K562 (cell line): ENCODE results near the gene PTOV1. TPM values are rescaled to one million over a fixed set of nuclear protein-coding genes. Genes with fewer than 3 reads are reported as not detected.

Experiments used
- ATF1 ChIP-seq, 2 experiments: fragments of 450-650 bp in 1 of 2; IDR thresholded peaks; 2 replicates each; pipeline ENCODE4 v1.6.1; 2016; ENCODE audit warnings: missing compliant biosample characterization in 1 of 2, missing genetic modification characterization in 1 of 2
- DACH1 ChIP-seq: fragments of 450-650 bp; IDR thresholded peaks from 2 replicates; pipeline ENCODE4 v1.6.1; 2018; ENCODE audit not compliant: partially characterized antibody
- EGR1 ChIP-seq: fragments of 450-650 bp; conservative IDR thresholded peaks from 2 replicates; pipeline ENCODE4 v1.6.1; 2017; ENCODE audit warnings: mild to moderate bottlenecking
- PKNOX1 ChIP-seq: fragments of 450-650 bp; IDR thresholded peaks from 2 replicates; pipeline ENCODE4 v1.6.1; 2016
- PRDM10 ChIP-seq: fragments of 450-650 bp; IDR thresholded peaks from 2 replicates; pipeline ENCODE4 v1.6.1; 2018; ENCODE audit not compliant: partially characterized antibody
- RBFOX2 ChIP-seq: fragments of 200-400 bp; formaldehyde crosslinking; IDR thresholded peaks from 2 replicates; pipeline ENCODE4 v1.6.1; 2017; ENCODE audit warnings: low read depth, mild to moderate bottlenecking, low read length, moderate library complexity
- SMARCE1 ChIP-seq: fragments of 450-650 bp; IDR thresholded peaks from 2 replicates; pipeline ENCODE4 v1.7.1; 2016; ENCODE audit warnings: mild to moderate bottlenecking
- VEZF1 ChIP-seq: fragments of 200-800 bp; sonication (Bioruptor generic); IDR thresholded peaks from 2 replicates; pipeline ENCODE4 v1.6.1; 2017; ENCODE audit warnings: missing genetic modification characterization, missing compliant biosample characterization
- ZNF232 ChIP-seq: sonication (generic); formaldehyde crosslinking; IDR thresholded peaks from 2 replicates; pipeline ENCODE4 v1.8.0; 2022; ENCODE audit warnings: mild to moderate bottlenecking, missing genetic modification reagents
- polyA plus RNA-seq, 8 experiments: library from polyadenylated mRNA; depleted of rRNA in 4 of 8; stranded (reverse) in 5 of 8; unstranded in 3 of 8; fragments of >200 nt; fragmentation: Nextera tagmentation in 2 of 8; fragmentation: Illumina TruSeq in 1 of 8; extraction: Ambion mirVana in 2 of 8; extraction: Trizol in 1 of 8; gene quantifications; 2 replicates each; pipeline versions ENCODE4 v1.2.1 to v1.2.3, GENCODE V29; 2011 to 2014; ENCODE audit warnings: inconsistent platforms in 1 of 8, missing spikeins in 1 of 8
- total RNA-seq, 7 experiments: library from RNA; depleted of rRNA in 6 of 7; stranded (reverse); fragments of >200 nt in 6 of 7; fragmentation: Illumina TruSeq in 2 of 7; extraction: Trizol in 2 of 7; gene quantifications; 2 replicates each; pipeline versions ENCODE4 v1.2.1 to v1.2.3, GENCODE V29; 2011 to 2021; ENCODE audit warnings: low replicate concordance in 1 of 7
- TF ChIP-seq, protein P1 (sequence below): sonication (generic); formaldehyde crosslinking; IDR thresholded peaks from 2 replicates; pipeline ENCODE4 v1.8.0; 2022; ENCODE audit warnings: mild to moderate bottlenecking, missing genetic modification reagents
- TF ChIP-seq, protein P2 (sequence below), 2 experiments: fragments of 450-650 bp; IDR thresholded peaks; 2 replicates each; pipeline ENCODE4 v1.6.1; 2016
- TF ChIP-seq, protein P3 (sequence below): sonication (generic); formaldehyde crosslinking; IDR thresholded peaks from 2 replicates; pipeline ENCODE4 v1.8.0; 2022; ENCODE audit warnings: missing genetic modification reagents, mild to moderate bottlenecking, moderate library complexity, borderline replicate concordance

The PTOV1 gene
- total and polyA plus RNA-seq, 9 of the 15 experiments (the other 6 are each of a cell fraction or from before 2014, with no cell fraction given): 4.9 to 169 (median 43.5) TPM

GRCh38 chr19:49808711-49809159 is 42.2 kb upstream of the PTOV1 start (continued):
- TF ChIP-seq PKNOX1 (0 out of 2 replicates have a peak, but pooled peaks have one; percentile 10), PRDM10 (peak; percentile 23), SMARCE1 (0 out of 2 replicates have a peak, but pooled peaks have one; percentile 16), EGR1 (peak; percentile 39; the same call in 1 of the 2 replicates), RBFOX2 (peak; percentile 33; the same call in 1 of the 2 replicates), VEZF1 (CRISPR knock-in tag) (peak; percentile 93), DACH1 (no peak), ATF1 (CRISPR knock-in tag; IDR thresholded peaks at IDR 0.05) (no peak), ATF1 (tag; IDR thresholded peaks at IDR 0.05) (0 out of 2 replicates have a peak, but pooled peaks have one; percentile 24), ZNF232 (CRISPR knock-in tag) (no peak)
- TF ChIP-seq, protein P1, sequence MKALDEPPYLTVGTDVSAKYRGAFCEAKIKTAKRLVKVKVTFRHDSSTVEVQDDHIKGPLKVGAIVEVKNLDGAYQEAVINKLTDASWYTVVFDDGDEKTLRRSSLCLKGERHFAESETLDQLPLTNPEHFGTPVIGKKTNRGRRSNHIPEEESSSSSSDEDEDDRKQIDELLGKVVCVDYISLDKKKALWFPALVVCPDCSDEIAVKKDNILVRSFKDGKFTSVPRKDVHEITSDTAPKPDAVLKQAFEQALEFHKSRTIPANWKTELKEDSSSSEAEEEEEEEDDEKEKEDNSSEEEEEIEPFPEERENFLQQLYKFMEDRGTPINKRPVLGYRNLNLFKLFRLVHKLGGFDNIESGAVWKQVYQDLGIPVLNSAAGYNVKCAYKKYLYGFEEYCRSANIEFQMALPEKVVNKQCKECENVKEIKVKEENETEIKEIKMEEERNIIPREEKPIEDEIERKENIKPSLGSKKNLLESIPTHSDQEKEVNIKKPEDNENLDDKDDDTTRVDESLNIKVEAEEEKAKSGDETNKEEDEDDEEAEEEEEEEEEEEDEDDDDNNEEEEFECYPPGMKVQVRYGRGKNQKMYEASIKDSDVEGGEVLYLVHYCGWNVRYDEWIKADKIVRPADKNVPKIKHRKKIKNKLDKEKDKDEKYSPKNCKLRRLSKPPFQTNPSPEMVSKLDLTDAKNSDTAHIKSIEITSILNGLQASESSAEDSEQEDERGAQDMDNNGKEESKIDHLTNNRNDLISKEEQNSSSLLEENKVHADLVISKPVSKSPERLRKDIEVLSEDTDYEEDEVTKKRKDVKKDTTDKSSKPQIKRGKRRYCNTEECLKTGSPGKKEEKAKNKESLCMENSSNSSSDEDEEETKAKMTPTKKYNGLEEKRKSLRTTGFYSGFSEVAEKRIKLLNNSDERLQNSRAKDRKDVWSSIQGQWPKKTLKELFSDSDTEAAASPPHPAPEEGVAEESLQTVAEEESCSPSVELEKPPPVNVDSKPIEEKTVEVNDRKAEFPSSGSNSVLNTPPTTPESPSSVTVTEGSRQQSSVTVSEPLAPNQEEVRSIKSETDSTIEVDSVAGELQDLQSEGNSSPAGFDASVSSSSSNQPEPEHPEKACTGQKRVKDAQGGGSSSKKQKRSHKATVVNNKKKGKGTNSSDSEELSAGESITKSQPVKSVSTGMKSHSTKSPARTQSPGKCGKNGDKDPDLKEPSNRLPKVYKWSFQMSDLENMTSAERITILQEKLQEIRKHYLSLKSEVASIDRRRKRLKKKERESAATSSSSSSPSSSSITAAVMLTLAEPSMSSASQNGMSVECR (CRISPR knock-in tag): 0 out of 2 replicates have a peak, but pooled peaks have one; percentile 33
- TF ChIP-seq, protein P2, sequence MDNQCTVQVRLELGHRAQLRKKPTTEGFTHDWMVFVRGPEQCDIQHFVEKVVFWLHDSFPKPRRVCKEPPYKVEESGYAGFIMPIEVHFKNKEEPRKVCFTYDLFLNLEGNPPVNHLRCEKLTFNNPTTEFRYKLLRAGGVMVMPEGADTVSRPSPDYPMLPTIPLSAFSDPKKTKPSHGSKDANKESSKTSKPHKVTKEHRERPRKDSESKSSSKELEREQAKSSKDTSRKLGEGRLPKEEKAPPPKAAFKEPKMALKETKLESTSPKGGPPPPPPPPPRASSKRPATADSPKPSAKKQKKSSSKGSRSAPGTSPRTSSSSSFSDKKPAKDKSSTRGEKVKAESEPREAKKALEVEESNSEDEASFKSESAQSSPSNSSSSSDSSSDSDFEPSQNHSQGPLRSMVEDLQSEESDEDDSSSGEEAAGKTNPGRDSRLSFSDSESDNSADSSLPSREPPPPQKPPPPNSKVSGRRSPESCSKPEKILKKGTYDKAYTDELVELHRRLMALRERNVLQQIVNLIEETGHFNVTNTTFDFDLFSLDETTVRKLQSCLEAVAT (IDR thresholded peaks at IDR 0.05): 0 out of 4 replicates have a peak, but pooled peaks of 1 of the 2 experiments have one; percentile 29
- TF ChIP-seq, protein P3, sequence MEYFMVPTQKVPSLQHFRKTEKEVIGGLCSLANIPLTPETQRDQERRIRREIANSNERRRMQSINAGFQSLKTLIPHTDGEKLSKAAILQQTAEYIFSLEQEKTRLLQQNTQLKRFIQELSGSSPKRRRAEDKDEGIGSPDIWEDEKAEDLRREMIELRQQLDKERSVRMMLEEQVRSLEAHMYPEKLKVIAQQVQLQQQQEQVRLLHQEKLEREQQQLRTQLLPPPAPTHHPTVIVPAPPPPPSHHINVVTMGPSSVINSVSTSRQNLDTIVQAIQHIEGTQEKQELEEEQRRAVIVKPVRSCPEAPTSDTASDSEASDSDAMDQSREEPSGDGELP (CRISPR knock-in tag): 0 out of 2 replicates have a peak, but pooled peaks have one; percentile 7
